H1 (cell line): ENCODE measurements around the gene ITPR3. TPM values are rescaled to one million over a fixed set of nuclear protein-coding genes. Genes with fewer than 3 reads are reported as not detected.

Experiments used
- CTCF ChIA-PET: fragments of 300-600 bp; sonication (Branson Sonifier 250); formaldehyde crosslinking; loops from one replicate; lab custom pipeline; 2021; ENCODE audit not compliant: partially characterized antibody; lab: Charles Lee
- POLR2A ChIA-PET: fragments of 300-600 bp; sonication (Branson Sonifier 250); formaldehyde crosslinking; loops from one replicate; lab custom pipeline; 2021; ENCODE audit warnings: inconsistent platforms; ENCODE audit not compliant: partially characterized antibody; lab: Charles Lee
- DNase-seq, 2 experiments: peaks; one replicate each; pipeline versions ENCODE4 v3.0.0 to v3.0.0-alpha.2; 2010 to 2022; ENCODE audit warnings: low spot score in 2 of 2, low read depth in 1 of 2, mixed read lengths in 1 of 2
- FAIRE-seq: peaks from 2 replicates; lab custom pipeline; 2011; peaks lifted over from hg19 to GRCh38; lab: Jason Lieb, UNC
- H2AFZ ChIP-seq: 2 replicates; pipeline ENCODE4 v1.8.1; 2012; ENCODE audit warnings: low read length, inconsistent platforms
- H2AK5ac ChIP-seq: 2 replicates; pipeline ENCODE4 v1.6.1; 2013; ENCODE audit warnings: low read depth, low read length
- H2BK120ac ChIP-seq: replicated peaks from 2 replicates; pipeline ENCODE3; 2013; ENCODE audit warnings: low read depth, low read length, inconsistent platforms
- H2BK12ac ChIP-seq: 2 replicates; pipeline ENCODE4 v1.6.1; 2013; ENCODE audit warnings: low read depth, low read length
- H2BK15ac ChIP-seq: 2 replicates; pipeline ENCODE4 v1.6.1; 2013; ENCODE audit warnings: low read length
- H2BK20ac ChIP-seq: 2 replicates; pipeline ENCODE4 v1.6.1; 2013; ENCODE audit warnings: low read length
- H2BK5ac ChIP-seq: 2 replicates; pipeline ENCODE4 v1.6.1; 2013; ENCODE audit warnings: low read depth, low read length
- H3K14ac ChIP-seq: 2 replicates; pipeline ENCODE4 v1.6.1; 2013; ENCODE audit warnings: inconsistent platforms; ENCODE audit not compliant: insufficient read length
- H3K18ac ChIP-seq: 2 replicates; pipeline ENCODE4 v1.6.1; 2013; ENCODE audit warnings: low read length; ENCODE audit errors: extremely low read depth
- H3K23ac ChIP-seq: 2 replicates; pipeline ENCODE4 v1.6.1; 2013; ENCODE audit warnings: inconsistent platforms; ENCODE audit not compliant: insufficient read length
- H3K23me2 ChIP-seq: 2 replicates; pipeline ENCODE4 v1.6.1; 2013; ENCODE audit warnings: low read depth, low read length
- H3K27ac ChIP-seq: 2 replicates; pipeline ENCODE4 v1.6.1; 2011; ENCODE audit warnings: low read depth, low read length, inconsistent platforms
- H3K27me3 ChIP-seq, 4 experiments: replicated peaks in 1 of 4; 1 replicate in 1 of 4; 2 replicates in 3 of 4; pipeline versions ENCODE4 v1.6.1 to v1.8.1; 2011 to 2013; ENCODE audit warnings: low read length in 3 of 4, mild to moderate bottlenecking in 3 of 4, inconsistent platforms in 2 of 4, mixed read lengths in 2 of 4, moderate library complexity in 1 of 4; ENCODE audit not compliant: control insufficient read depth in 3 of 4, insufficient read depth in 3 of 4; ENCODE audit errors: extremely low read depth in 1 of 4
- H3K36me3 ChIP-seq, 4 experiments: 2 replicates each; pipeline versions ENCODE4 v1.6.1 to v1.8.1; 2011 to 2013; ENCODE audit warnings: mild to moderate bottlenecking in 4 of 4, low read length in 3 of 4, moderate library complexity in 2 of 4, control low read depth in 1 of 4, inconsistent platforms in 1 of 4; ENCODE audit not compliant: insufficient read depth in 4 of 4, control insufficient read depth in 2 of 4
- H3K4ac ChIP-seq: replicated peaks from 2 replicates; pipeline ENCODE3; 2013; ENCODE audit warnings: low read length, low read depth, mixed read lengths, inconsistent platforms; ENCODE audit not compliant: insufficient read length
- H3K4me1 ChIP-seq, 4 experiments: replicated peaks in 1 of 4; 1 replicate in 1 of 4; 2 replicates in 3 of 4; pipeline versions ENCODE4 v1.6.1 to v1.8.1; 2011 to 2013; ENCODE audit warnings: low read length in 3 of 4, inconsistent platforms in 2 of 4, mixed read lengths in 1 of 4; ENCODE audit not compliant: insufficient read depth in 4 of 4, control insufficient read depth in 3 of 4
- H3K4me2 ChIP-seq, 2 experiments: 2 replicates each; pipeline versions ENCODE4 v1.6.1 to v1.8.1; 2011 to 2013; ENCODE audit warnings: low read depth in 2 of 2, low read length in 2 of 2, control low read depth in 1 of 2, inconsistent platforms in 1 of 2, mild to moderate bottlenecking in 1 of 2; ENCODE audit not compliant: insufficient read depth in 1 of 2
- H3K4me3 ChIP-seq, 4 experiments: fragments of 200-600, 300-600 bp in 1 of 4; sonication (generic), shearing (Covaris generic), sonication (Bioruptor Twin) in 1 of 4; 2 replicates each; pipeline versions ENCODE4 v1.5.1 to v1.8.1; 2011 to 2016; ENCODE audit warnings: low read length in 4 of 4, low read depth in 3 of 4, control low read depth in 2 of 4, inconsistent platforms in 2 of 4, mild to moderate bottlenecking in 2 of 4, mixed read lengths in 1 of 4, moderate library complexity in 1 of 4; ENCODE audit not compliant: insufficient read depth in 2 of 4; ENCODE audit errors: extremely low read depth in 1 of 4
- H3K56ac ChIP-seq: replicated peaks from 2 replicates; pipeline ENCODE3; 2013; ENCODE audit warnings: low read depth, mild to moderate bottlenecking, mixed read lengths, low read length, inconsistent platforms; ENCODE audit not compliant: insufficient read length
- H3K79me1 ChIP-seq: 2 replicates; pipeline ENCODE4 v1.6.1; 2013; ENCODE audit warnings: low read depth, low read length, control low read depth
- H3K79me2 ChIP-seq, 2 experiments: 2 replicates each; pipeline versions ENCODE4 v1.6.1 to v1.8.1; 2012 to 2013; ENCODE audit warnings: low read length in 2 of 2, mild to moderate bottlenecking in 2 of 2, inconsistent platforms in 1 of 2; ENCODE audit not compliant: insufficient read depth in 2 of 2, control insufficient read depth in 1 of 2
- H3K9ac ChIP-seq, 4 experiments: replicated peaks in 1 of 4; 1 replicate in 1 of 4; 2 replicates in 3 of 4; pipeline versions ENCODE4 v1.6.1 to v1.8.1; 2011 to 2013; ENCODE audit warnings: low read depth in 3 of 4, low read length in 3 of 4, control low read depth in 2 of 4, mild to moderate bottlenecking in 2 of 4, moderate library complexity in 2 of 4, inconsistent platforms in 1 of 4; ENCODE audit errors: extremely low read depth in 1 of 4
- H3K9me3 ChIP-seq, 2 experiments: 2 replicates each; pipeline versions ENCODE4 v1.6.1 to v1.8.1; 2012 to 2013; ENCODE audit warnings: mild to moderate bottlenecking in 2 of 2, moderate library complexity in 2 of 2, control low read depth in 1 of 2, inconsistent platforms in 1 of 2, low read depth in 1 of 2, low read length in 1 of 2, mixed read lengths in 1 of 2; ENCODE audit not compliant: insufficient read depth in 2 of 2
- H4K20me1 ChIP-seq, 2 experiments: replicated peaks in 1 of 2; 2 replicates each; pipeline versions ENCODE3 to v1.8.1; 2011 to 2013; ENCODE audit warnings: inconsistent platforms in 2 of 2, low read length in 2 of 2, mild to moderate bottlenecking in 1 of 2; ENCODE audit not compliant: insufficient read depth in 2 of 2, control insufficient read depth in 1 of 2
- H4K5ac ChIP-seq: 2 replicates; pipeline ENCODE4 v1.6.1; 2013; ENCODE audit warnings: low read length, low read depth, mixed read lengths, inconsistent platforms; ENCODE audit not compliant: insufficient read length
- H4K8ac ChIP-seq: 2 replicates; pipeline ENCODE4 v1.8.0; 2013; ENCODE audit warnings: mild to moderate bottlenecking, moderate library complexity, low read length, inconsistent platforms; ENCODE audit not compliant: insufficient read depth; ENCODE audit errors: extremely low read depth
- H4K91ac ChIP-seq: replicated peaks from 2 replicates; pipeline ENCODE3; 2013; ENCODE audit warnings: low read length, mixed read lengths, inconsistent platforms; ENCODE audit not compliant: insufficient read length
- CEBPB ChIP-seq: IDR thresholded peaks from 2 replicates; pipeline ENCODE4 v1.6.1; 2012; ENCODE audit warnings: low read depth, low read length
- JUN ChIP-seq: IDR thresholded peaks from 2 replicates; pipeline ENCODE4 v1.6.1; 2011; ENCODE audit warnings: low read depth, mild to moderate bottlenecking, improper control_type of control experiment, low read length
- KDM4A ChIP-seq: IDR thresholded peaks from one replicate; pipeline ENCODE4 v1.7.1; 2012; ENCODE audit warnings: low read depth, mild to moderate bottlenecking, moderate library complexity, low read length, inconsistent platforms; ENCODE audit not compliant: severe bottlenecking
- MAFK ChIP-seq: IDR thresholded peaks from 2 replicates; pipeline ENCODE4 v1.6.1; 2012; ENCODE audit warnings: low read depth, mild to moderate bottlenecking, improper control_type of control experiment, low read length
- POLR2A ChIP-seq, 2 experiments: IDR thresholded peaks; 1 replicate in 1 of 2; 2 replicates in 1 of 2; pipeline ENCODE4 v1.6.1; 2011; ENCODE audit warnings: low read depth in 2 of 2, low read length in 2 of 2, mild to moderate bottlenecking in 2 of 2; ENCODE audit errors: control extremely low read depth in 1 of 2
- POU5F1 ChIP-seq: IDR thresholded peaks from 2 replicates; pipeline ENCODE4 v1.6.1; 2011; ENCODE audit warnings: low read depth, mild to moderate bottlenecking, low read length, moderate library complexity
- SRF ChIP-seq: IDR thresholded peaks from 2 replicates; pipeline ENCODE4 v1.6.1; 2011; ENCODE audit warnings: mild to moderate bottlenecking, low read depth, low read length, moderate library complexity
- SUZ12 ChIP-seq: fragments of 200-600 bp; sonication (generic); IDR thresholded peaks from 2 replicates; pipeline ENCODE4 v1.6.1; 2012; ENCODE audit warnings: mild to moderate bottlenecking, inconsistent platforms, low read length, moderate library complexity, mixed read lengths
- TEAD4 ChIP-seq: IDR thresholded peaks from 2 replicates; pipeline ENCODE4 v1.6.1; 2012; ENCODE audit warnings: low read depth, low read length, inconsistent platforms, mixed read lengths
- YY1 ChIP-seq: IDR thresholded peaks from 2 replicates; pipeline ENCODE4 v1.6.1; 2011; ENCODE audit warnings: low read depth, mild to moderate bottlenecking, low read length
- WGBS, 2 experiments: shearing (Covaris generic) in 1 of 2; methylation state at CpG; one replicate each; pipeline versions ENCODE4 v1.1.6 to v1.1.7; 2013 to 2015; ENCODE audit warnings: low lambda C conversion rate in 2 of 2, mixed read lengths in 2 of 2, inconsistent platforms in 1 of 2, low coverage in 1 of 2, missing lambda C conversion rate in 1 of 2; ENCODE audit not compliant: insufficient replicate concordance in 2 of 2, insufficient coverage in 1 of 2, insufficient read length in 1 of 2; ENCODE audit errors: extremely low coverage in 1 of 2, missing lambda C conversion rate in 1 of 2; 5-methylcytosine and 5-hydroxymethylcytosine counted together
- polyA plus RNA-seq, 7 experiments: library from polyadenylated mRNA; depleted of rRNA in 3 of 7; stranded (reverse) in 5 of 7; unstranded in 2 of 7; fragments of >200 nt in 5 of 7; fragments of 200-250 nt in 2 of 7; gene quantifications; 1 replicate in 5 of 7; 2 replicates in 1 of 7; 4 replicates in 1 of 7; pipeline versions ENCODE4 v1.2.1 to v1.2.3, GENCODE V29; 2011 to 2013; ENCODE audit warnings: missing spikeins in 2 of 7, mixed read lengths in 2 of 7
- total RNA-seq: library from RNA; stranded (reverse); fragmentation: NEBNext Ultra II Directional; extraction: Animal tissue kit (Norgen Biotek cat#: 25700); gene quantifications from 2 replicates; pipeline ENCODE4 v1.2.1, GENCODE V29; 2021
- TF ChIP-seq, protein P1 (sequence below): IDR thresholded peaks from 2 replicates; pipeline ENCODE4 v1.6.1; 2012; ENCODE audit warnings: low read length, inconsistent platforms

ITPR3 gene
- total and polyA plus RNA-seq, 2 of the 8 experiments (the other 6 are each of a cell fraction or from before 2014, with no cell fraction given), result 29.1 to 45.7 TPM

DNA sequence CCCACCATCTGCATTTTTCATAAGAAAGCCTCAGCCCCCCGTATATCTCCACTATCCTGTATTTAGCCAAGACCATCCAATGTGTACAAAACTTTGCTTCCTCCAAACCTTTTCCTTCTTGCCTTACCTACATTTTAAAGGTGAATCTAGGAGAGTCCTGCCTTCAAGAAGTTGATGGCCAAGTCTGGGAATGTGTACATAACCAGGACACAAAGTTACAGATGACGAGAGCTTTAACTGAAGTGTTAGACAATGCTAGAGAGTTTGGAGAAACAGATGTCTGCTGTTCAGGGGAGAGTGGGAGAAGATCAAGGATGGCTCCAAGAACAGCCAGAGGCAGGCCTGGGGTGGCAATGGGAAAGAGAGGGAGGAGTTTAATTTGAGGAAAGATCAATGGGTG is 92.7 kb downstream of the ITPR3 start:
- TF ChIP-seq CEBPB (no peak), KDM4A (no peak), POU5F1 (no peak), TEAD4 (no peak), SRF (no peak), JUN (no peak), SUZ12 (no peak), POLR2A (IDR thresholded peaks at IDR 0.05; ENCODE audit: control extremely low read depth in 1 of 2, low read depth in 2 of 2, low read length in 2 of 2) (no peak), YY1 (no peak), MAFK (no peak)
- TF ChIP-seq, protein P1, sequence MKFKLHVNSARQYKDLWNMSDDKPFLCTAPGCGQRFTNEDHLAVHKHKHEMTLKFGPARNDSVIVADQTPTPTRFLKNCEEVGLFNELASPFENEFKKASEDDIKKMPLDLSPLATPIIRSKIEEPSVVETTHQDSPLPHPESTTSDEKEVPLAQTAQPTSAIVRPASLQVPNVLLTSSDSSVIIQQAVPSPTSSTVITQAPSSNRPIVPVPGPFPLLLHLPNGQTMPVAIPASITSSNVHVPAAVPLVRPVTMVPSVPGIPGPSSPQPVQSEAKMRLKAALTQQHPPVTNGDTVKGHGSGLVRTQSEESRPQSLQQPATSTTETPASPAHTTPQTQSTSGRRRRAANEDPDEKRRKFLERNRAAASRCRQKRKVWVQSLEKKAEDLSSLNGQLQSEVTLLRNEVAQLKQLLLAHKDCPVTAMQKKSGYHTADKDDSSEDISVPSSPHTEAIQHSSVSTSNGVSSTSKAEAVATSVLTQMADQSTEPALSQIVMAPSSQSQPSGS, result no peak
- FAIRE-seq (no peak), DNase-seq (no peak)
- H3K56ac ChIP-seq, result no peak overlapping the region
- WGBS, 2 experiments, result 94% methylated on average over 2 of the region's 2 CpGs; no CpG with 5 or more reads in 1 of the 2 experiments
- H3K4me1 ChIP-seq, result peaks cover 2 to 14% (median 6%) of the 10 kb centered on the region in 4 experiments; a peak in 4 of 7 replicates
- H2BK20ac ChIP-seq, result no peak overlapping the region
- no peak overlapping the region for H3K27ac ChIP-seq
- no peak overlapping the region for H4K91ac ChIP-seq
- H4K5ac ChIP-seq, result no peak overlapping the region
- H3K79me2 ChIP-seq, result peaks cover 0 to 15% of the 10 kb centered on the region in 2 experiments; a peak in 2 of 4 replicates
- H3K9ac ChIP-seq, result no peak overlapping the region
- H2BK5ac ChIP-seq, result no peak overlapping the region
- H3K23ac ChIP-seq, result no peak overlapping the region
- H3K27me3 ChIP-seq, result no peaks in the 10 kb centered on the region
- H2BK120ac ChIP-seq, result no peak overlapping the region
- H3K23me2 ChIP-seq, result peaks cover 2% of the 10 kb centered on the region; the same call in 1 of the 2 replicates
- no peak overlapping the region for H2AK5ac ChIP-seq
- H3K14ac ChIP-seq, result no peak overlapping the region
- ChIA-PET POLR2A (interaction anchor here (0.9 to 1.7 kb wide), 3 partner anchors 10 to 128 kb away, joined by 3 read pairs; no protein-coding TSS in a partner anchor), CTCF (interaction anchor here (1.0 to 4.3 kb wide), 8 partner anchors 12 to 124 kb away, joined by 3 to 28 read pairs (median 5); no protein-coding TSS in a partner anchor)
- H3K9me3 ChIP-seq, result no peaks in the 10 kb centered on the region
- H2BK15ac ChIP-seq, result no peak overlapping the region
- H4K8ac ChIP-seq, result no peak overlapping the region
- no peak overlapping the region for H2AFZ ChIP-seq
- peaks cover 7 to 16% (median 13%) of the 10 kb centered on the region in 4 experiments for H3K36me3 ChIP-seq
- H4K20me1 ChIP-seq, result peaks cover 0 to 3% of the 10 kb centered on the region in 2 experiments
- H3K18ac ChIP-seq, result no peak overlapping the region
- H3K79me1 ChIP-seq, result peaks cover 12% of the 10 kb centered on the region
- H3K4me2 ChIP-seq, result no peak overlapping the region
- H2BK12ac ChIP-seq, result no peak overlapping the region
- no peak overlapping the region for H3K4ac ChIP-seq
- H3K4me3 ChIP-seq, result no peak overlapping the region
